Testis (tissue), 2 donors: Measurements from ENCODE around the gene EIF4A3.

Source experiments
- CTCF ChIP-seq, 3 experiments: fragments of 450-650 bp in 2 of 3; fragments of 200-600 bp in 1 of 3; sonication (generic) in 1 of 3; IDR thresholded peaks; one replicate each; pipeline ENCODE4 v1.5.1; 2016 to 2019; ENCODE audit warnings: antibody characterized with exemption in 3 of 3, mild to moderate bottlenecking in 2 of 3, moderate library complexity in 1 of 3
- POLR2A ChIP-seq: fragments of 450-650 bp; IDR thresholded peaks from one replicate; pipeline ENCODE4 v1.6.1; 2017; ENCODE audit warnings: antibody characterized with exemption, mild to moderate bottlenecking, moderate library complexity

GRCh38 chr17:80084773-80085172 lies 62.2 kb downstream of the EIF4A3 start:
- TF ChIP-seq CTCF (IDR thresholded peaks at IDR 0.05) (no peak), POLR2A (no peak)
